Measurements from ENCODE around the gene RFX7.

DNA sequence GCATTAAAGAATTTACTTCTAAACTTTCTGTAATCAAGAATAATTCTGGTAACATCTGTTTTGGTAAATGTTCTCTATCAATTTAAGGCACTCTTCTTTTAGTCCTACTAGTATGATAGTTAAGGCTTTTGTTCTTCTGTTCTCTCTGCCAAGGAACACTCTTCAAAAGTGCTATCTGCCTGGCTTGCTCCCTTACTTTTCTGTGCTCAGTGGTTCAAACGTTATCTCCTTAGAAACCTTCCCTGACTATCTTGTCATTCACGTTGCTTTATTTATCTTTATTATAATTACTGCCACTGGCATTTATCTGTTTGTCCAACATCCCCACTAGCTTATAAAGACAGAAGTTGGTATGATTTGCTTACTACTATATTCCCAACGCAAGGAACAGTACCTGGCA lies 59.2 kb downstream of the RFX7 start:
- no peak for TF ChIP-seq CTCF (IDR thresholded peaks at IDR 0.05)
- TF ChIP-seq POLR2A (IDR thresholded peaks at IDR 0.05) = no peak
